H9 (cell line): ENCODE measurements around the gene ZG16. TPM values are rescaled to one million over a fixed set of nuclear protein-coding genes. Genes with fewer than 3 reads are reported as not detected.

Source experiments
- DNase-seq: peaks from one replicate; pipeline ENCODE4 v3.0.0-alpha.2; 2017
- H2AFZ ChIP-seq: one replicate; pipeline ENCODE4 v1.6.1; 2013; ENCODE audit warnings: mild to moderate bottlenecking, low read length, control low read depth, moderate library complexity
- H2AK5ac ChIP-seq: 2 replicates; pipeline ENCODE4 v1.6.1; 2013; ENCODE audit warnings: low read length, control low read depth, mixed read lengths; ENCODE audit not compliant: insufficient read length
- H2BK120ac ChIP-seq: one replicate; pipeline ENCODE4 v1.6.1; 2013; ENCODE audit warnings: low read depth, mild to moderate bottlenecking, low read length, control low read depth, inconsistent platforms; ENCODE audit not compliant: poor library complexity, severe bottlenecking
- H2BK12ac ChIP-seq: 2 replicates; pipeline ENCODE4 v1.6.1; 2013; ENCODE audit warnings: low read length, control low read depth, mixed read lengths, low read depth; ENCODE audit not compliant: insufficient read length
- H2BK15ac ChIP-seq: 2 replicates; pipeline ENCODE4 v1.6.1; 2013; ENCODE audit warnings: low read depth, low read length, control low read depth
- H2BK20ac ChIP-seq: one replicate; pipeline ENCODE4 v1.6.1; 2013; ENCODE audit warnings: low read depth, mild to moderate bottlenecking, low read length, control low read depth, inconsistent platforms; ENCODE audit not compliant: poor library complexity, severe bottlenecking
- H2BK5ac ChIP-seq: 2 replicates; pipeline ENCODE4 v1.6.1; 2013; ENCODE audit warnings: low read length, control low read depth, mixed read lengths; ENCODE audit not compliant: insufficient read length
- H3K14ac ChIP-seq: 2 replicates; pipeline ENCODE4 v1.6.1; 2013; ENCODE audit warnings: low read length, control low read depth; ENCODE audit not compliant: insufficient read depth
- H3K18ac ChIP-seq: 2 replicates; pipeline ENCODE4 v1.6.1; 2013; ENCODE audit warnings: low read depth, mild to moderate bottlenecking, mixed read lengths, low read length, control low read depth; ENCODE audit not compliant: insufficient read length
- H3K23ac ChIP-seq: 2 replicates; pipeline ENCODE4 v1.6.1; 2013; ENCODE audit warnings: low read length, control low read depth, mixed read lengths, low read depth; ENCODE audit not compliant: insufficient read length
- H3K23me2 ChIP-seq: 2 replicates; pipeline ENCODE4 v1.6.1; 2013; ENCODE audit warnings: low read depth, mild to moderate bottlenecking, mixed read lengths, low read length, control low read depth; ENCODE audit not compliant: insufficient read length, poor library complexity, severe bottlenecking
- H3K27ac ChIP-seq: 2 replicates; pipeline ENCODE4 v1.5.1; 2013; ENCODE audit warnings: low read length, control low read depth, mixed read lengths, low read depth; ENCODE audit not compliant: insufficient read length
- H3K27me3 ChIP-seq: 2 replicates; pipeline ENCODE4 v1.6.1; 2013; ENCODE audit warnings: low read length, control low read depth, inconsistent platforms; ENCODE audit not compliant: insufficient read depth
- H3K4ac ChIP-seq: 2 replicates; pipeline ENCODE4 v1.6.1; 2013; ENCODE audit warnings: low read depth, mild to moderate bottlenecking, control low read depth, inconsistent platforms, low read length, moderate library complexity
- H3K4me1 ChIP-seq: 2 replicates; pipeline ENCODE4 v1.6.1; 2013; ENCODE audit warnings: low read length, control low read depth, inconsistent platforms; ENCODE audit not compliant: insufficient read depth
- H3K4me2 ChIP-seq: 2 replicates; pipeline ENCODE4 v1.6.1; 2013; ENCODE audit warnings: low read length, control low read depth, mixed read lengths; ENCODE audit not compliant: insufficient read length, insufficient read depth
- H3K56ac ChIP-seq: 2 replicates; pipeline ENCODE4 v1.6.1; 2013; ENCODE audit warnings: low read depth, mild to moderate bottlenecking, mixed read lengths, low read length, control low read depth; ENCODE audit not compliant: insufficient read length
- H3K79me1 ChIP-seq: 2 replicates; pipeline ENCODE4 v1.6.1; 2013; ENCODE audit warnings: low read depth, mild to moderate bottlenecking, moderate library complexity, low read length, control low read depth, inconsistent platforms; ENCODE audit not compliant: insufficient read depth, poor library complexity, severe bottlenecking
- H3K79me2 ChIP-seq: 2 replicates; pipeline ENCODE4 v1.6.1; 2013; ENCODE audit warnings: low read length, control low read depth, inconsistent platforms; ENCODE audit not compliant: insufficient read depth
- H3K9ac ChIP-seq: 2 replicates; pipeline ENCODE4 v1.6.1; 2013; ENCODE audit warnings: low read length, control low read depth, mixed read lengths; ENCODE audit not compliant: insufficient read length; ENCODE audit errors: extremely low read depth
- H3K9me3 ChIP-seq: one replicate; pipeline ENCODE4 v1.6.1; 2013; ENCODE audit warnings: low read depth, low read length, inconsistent platforms; ENCODE audit not compliant: control insufficient read depth
- H3T11ph ChIP-seq: one replicate; pipeline ENCODE4 v1.6.1; 2013; ENCODE audit warnings: mild to moderate bottlenecking, low read length, control low read depth, inconsistent platforms
- H4K20me1 ChIP-seq: one replicate; pipeline ENCODE4 v1.6.1; 2013; ENCODE audit not compliant: control insufficient read depth, insufficient read length, insufficient read depth
- H4K5ac ChIP-seq: 2 replicates; pipeline ENCODE4 v1.6.1; 2013; ENCODE audit warnings: low read depth, mild to moderate bottlenecking, mixed read lengths, low read length, control low read depth; ENCODE audit not compliant: insufficient read length
- H4K8ac ChIP-seq: replicated peaks from 2 replicates; pipeline ENCODE4 v1.6.1; 2013; ENCODE audit warnings: low read length, control low read depth, mixed read lengths, low read depth; ENCODE audit not compliant: insufficient read length
- H4K91ac ChIP-seq: 2 replicates; pipeline ENCODE4 v1.6.1; 2013; ENCODE audit warnings: low read depth, mild to moderate bottlenecking, moderate library complexity, mixed read lengths, low read length, control low read depth; ENCODE audit not compliant: insufficient read length
- H3K27ac Mint-ChIP-seq, 3 experiments: 2 replicates in 2 of 3; 3 replicates in 1 of 3; pipeline ENCODE4 v1.8.0; 2020 to 2021; ENCODE audit warnings: mixed read lengths in 3 of 3, mild to moderate bottlenecking in 1 of 3, moderate library complexity in 1 of 3
- H3K27me3 Mint-ChIP-seq: 2 replicates; pipeline ENCODE4 v1.8.0; 2021; ENCODE audit warnings: low read depth, mild to moderate bottlenecking, moderate library complexity, mixed read lengths
- H3K36me3 Mint-ChIP-seq, 3 experiments: 2 replicates in 2 of 3; 3 replicates in 1 of 3; pipeline ENCODE4 v1.8.0; 2020 to 2021; ENCODE audit warnings: low read depth in 3 of 3, mixed read lengths in 3 of 3; ENCODE audit not compliant: insufficient read depth in 1 of 3
- H3K4me1 Mint-ChIP-seq, 2 experiments: 2 replicates each; pipeline ENCODE4 v1.8.0; 2020; ENCODE audit warnings: mixed read lengths in 2 of 2
- H3K4me3 Mint-ChIP-seq, 2 experiments: 2 replicates in 1 of 2; 3 replicates in 1 of 2; pipeline ENCODE4 v1.8.0; 2020 to 2021; ENCODE audit warnings: mild to moderate bottlenecking in 2 of 2, mixed read lengths in 2 of 2, moderate library complexity in 1 of 2
- H3K9me3 Mint-ChIP-seq, 2 experiments: 2 replicates in 1 of 2; 3 replicates in 1 of 2; pipeline ENCODE4 v1.8.0; 2020; ENCODE audit warnings: mild to moderate bottlenecking in 2 of 2, mixed read lengths in 2 of 2, moderate library complexity in 1 of 2
- WGBS: extraction: QIAGEN DNeasy Blood & Tissue Kit; methylation state at CpG from one replicate; pipeline ENCODE4 v1.1.7; 2013; ENCODE audit warnings: missing lambda C conversion rate, low lambda C conversion rate, mixed read lengths; ENCODE audit not compliant: insufficient read length; ENCODE audit errors: extremely low coverage; 5-methylcytosine and 5-hydroxymethylcytosine counted together
- total RNA-seq: library from RNA; stranded (reverse); gene quantifications from 2 replicates; pipeline ENCODE4 v1.2.1, GENCODE V29; 2021
- TF ChIP-seq, protein P1 (sequence below): fragments of 200-600 bp; sonication (generic); conservative IDR thresholded peaks from 3 replicates; pipeline ENCODE4 v1.8.0; 2021; ENCODE audit warnings: antibody characterized with exemption, mild to moderate bottlenecking

ZG16 gene
- total RNA-seq, 1 experiment from 2014 or later = not detected

- H3K9me3 Mint-ChIP-seq = no peaks in the 10 kb centered on the region
- no peak overlapping the region for H3K4ac ChIP-seq
- peak overlapping the region; percentile 37 for H3K18ac ChIP-seq
- DNase-seq = no peak
- peaks cover 27 to 32% of the 10 kb centered on the region in 2 experiments for H3K4me1 Mint-ChIP-seq
- peak overlapping the region; percentile 30 for H4K5ac ChIP-seq
- H4K91ac ChIP-seq = no peak overlapping the region
- TF ChIP-seq, protein P1, sequence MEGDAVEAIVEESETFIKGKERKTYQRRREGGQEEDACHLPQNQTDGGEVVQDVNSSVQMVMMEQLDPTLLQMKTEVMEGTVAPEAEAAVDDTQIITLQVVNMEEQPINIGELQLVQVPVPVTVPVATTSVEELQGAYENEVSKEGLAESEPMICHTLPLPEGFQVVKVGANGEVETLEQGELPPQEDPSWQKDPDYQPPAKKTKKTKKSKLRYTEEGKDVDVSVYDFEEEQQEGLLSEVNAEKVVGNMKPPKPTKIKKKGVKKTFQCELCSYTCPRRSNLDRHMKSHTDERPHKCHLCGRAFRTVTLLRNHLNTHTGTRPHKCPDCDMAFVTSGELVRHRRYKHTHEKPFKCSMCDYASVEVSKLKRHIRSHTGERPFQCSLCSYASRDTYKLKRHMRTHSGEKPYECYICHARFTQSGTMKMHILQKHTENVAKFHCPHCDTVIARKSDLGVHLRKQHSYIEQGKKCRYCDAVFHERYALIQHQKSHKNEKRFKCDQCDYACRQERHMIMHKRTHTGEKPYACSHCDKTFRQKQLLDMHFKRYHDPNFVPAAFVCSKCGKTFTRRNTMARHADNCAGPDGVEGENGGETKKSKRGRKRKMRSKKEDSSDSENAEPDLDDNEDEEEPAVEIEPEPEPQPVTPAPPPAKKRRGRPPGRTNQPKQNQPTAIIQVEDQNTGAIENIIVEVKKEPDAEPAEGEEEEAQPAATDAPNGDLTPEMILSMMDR = no peak
- H3T11ph ChIP-seq = no peak overlapping the region
- peak overlapping the region; percentile 71 for H3K9ac ChIP-seq
- H3K4me1 ChIP-seq = no peaks in the 10 kb centered on the region; the same call in 1 of the 2 replicates
- no peak overlapping the region for H2BK20ac ChIP-seq
- peaks cover 12 to 31% (median 22%) of the 10 kb centered on the region in 3 experiments for H3K36me3 Mint-ChIP-seq
- peak overlapping the region; percentile 71 for H3K4me2 ChIP-seq
- no peak overlapping the region for H2BK15ac ChIP-seq
- no peak overlapping the region for H2AFZ ChIP-seq
- peaks cover 3% of the 10 kb centered on the region for H3K79me1 ChIP-seq
- no peak overlapping the region for H4K8ac ChIP-seq
- no peak overlapping the region for H2BK120ac ChIP-seq
- no peak overlapping the region for H3K27ac ChIP-seq
- H3K14ac ChIP-seq = peak overlapping the region; percentile 81
- H2BK5ac ChIP-seq = no peak overlapping the region
- H3K4me3 Mint-ChIP-seq = peak overlapping the region; percentile 97 to 98
- no peaks in the 10 kb centered on the region for H3K9me3 ChIP-seq
- H2AK5ac ChIP-seq = no peak overlapping the region
- H3K27me3 Mint-ChIP-seq = peaks cover 12% of the 10 kb centered on the region
- H3K23me2 ChIP-seq = peaks cover 5% of the 10 kb centered on the region
- H3K56ac ChIP-seq = no peak overlapping the region
- H4K20me1 ChIP-seq = no peaks in the 10 kb centered on the region
- peaks cover 31% of the 10 kb centered on the region for H3K79me2 ChIP-seq
- H3K23ac ChIP-seq = no peak overlapping the region
- H3K27ac Mint-ChIP-seq = peak overlapping the region; percentile 95 to 98 (median 96); a peak in 6 of 7 replicates
- no CpG with 5 or more reads among the region's 20 CpGs for WGBS
- no peaks in the 10 kb centered on the region for H3K27me3 ChIP-seq
- H2BK12ac ChIP-seq = no peak overlapping the region
Measured at GRCh38 chr16:29789775-29790182, 11.7 kb downstream of the ZG16 start.
